ENCODE data around the gene SYT1.

SYT1 gene

DNA sequence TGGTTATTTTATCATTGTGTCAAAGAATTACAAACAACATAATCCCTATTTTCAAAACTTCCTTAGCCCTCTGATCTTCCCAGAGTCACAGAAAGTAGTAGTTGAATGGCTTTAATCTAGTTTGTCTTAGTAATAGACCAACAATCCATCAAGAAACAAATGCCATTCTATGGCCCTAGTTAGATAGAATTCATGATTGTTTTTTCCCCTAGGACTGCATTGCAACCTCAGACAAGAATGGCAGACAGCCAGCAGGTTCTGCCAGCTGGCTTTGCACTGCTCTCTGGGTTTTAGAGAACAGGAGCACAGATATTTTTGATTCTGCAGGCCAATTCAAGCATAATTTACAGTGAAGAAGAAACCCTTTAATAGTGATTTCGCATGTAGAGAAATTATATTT lies 33.8 kb downstream of the SYT1 start:
- DNase-seq, result peak; percentile 1

DNA sequence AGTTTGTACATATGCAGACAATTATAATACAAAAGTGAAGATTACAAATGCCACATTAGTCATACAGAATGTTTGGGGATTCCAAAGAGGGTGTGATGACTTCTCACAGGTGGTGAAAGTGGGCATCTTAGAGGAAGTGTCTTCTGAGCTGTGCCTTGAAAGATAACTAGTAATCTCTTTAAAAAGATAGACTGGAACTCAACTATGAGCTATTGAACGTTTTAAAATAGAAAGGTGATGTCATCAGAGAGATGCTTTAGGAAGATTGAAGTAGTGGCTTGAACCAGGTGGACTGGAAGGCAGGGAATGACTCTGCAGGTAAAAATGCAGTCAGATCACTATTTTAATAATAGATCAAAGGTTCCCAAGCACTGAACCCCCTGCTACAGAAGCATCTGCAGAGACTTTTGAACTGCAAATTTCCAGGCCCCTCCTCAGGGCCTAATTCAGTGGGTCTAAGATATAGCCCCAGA lies 50.3 kb downstream of the SYT1 start:
- no peak for DNase-seq

- peak; percentile 33 for DNase-seq
These were observed 52.4 kb downstream of the SYT1 start for GRCh38 chr12:78916845-78917480.

GRCh38 chr12:78917513-78917912 lies 52.9 kb downstream of the SYT1 start:
- DNase-seq, result no peak

DNA sequence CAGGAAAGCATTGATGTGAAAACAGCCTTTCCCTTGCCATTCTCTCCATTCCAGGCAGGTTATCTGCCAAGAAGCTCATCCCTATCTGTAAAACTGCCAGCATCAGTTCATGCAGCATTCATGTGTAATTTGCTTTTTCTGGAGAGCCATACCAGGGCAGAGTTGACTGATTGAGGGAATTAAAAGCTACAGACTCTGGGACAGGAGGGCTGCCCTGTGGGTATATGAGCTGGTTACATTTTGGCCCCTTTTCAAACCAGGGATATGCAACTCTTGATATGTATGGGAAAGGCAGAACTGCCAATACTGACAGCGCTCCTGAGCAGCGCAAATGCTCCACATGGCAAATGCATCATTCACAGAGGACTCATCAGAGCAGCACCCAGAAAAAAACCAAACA lies 53.7 kb downstream of the SYT1 start:
- no peak for DNase-seq

DNA sequence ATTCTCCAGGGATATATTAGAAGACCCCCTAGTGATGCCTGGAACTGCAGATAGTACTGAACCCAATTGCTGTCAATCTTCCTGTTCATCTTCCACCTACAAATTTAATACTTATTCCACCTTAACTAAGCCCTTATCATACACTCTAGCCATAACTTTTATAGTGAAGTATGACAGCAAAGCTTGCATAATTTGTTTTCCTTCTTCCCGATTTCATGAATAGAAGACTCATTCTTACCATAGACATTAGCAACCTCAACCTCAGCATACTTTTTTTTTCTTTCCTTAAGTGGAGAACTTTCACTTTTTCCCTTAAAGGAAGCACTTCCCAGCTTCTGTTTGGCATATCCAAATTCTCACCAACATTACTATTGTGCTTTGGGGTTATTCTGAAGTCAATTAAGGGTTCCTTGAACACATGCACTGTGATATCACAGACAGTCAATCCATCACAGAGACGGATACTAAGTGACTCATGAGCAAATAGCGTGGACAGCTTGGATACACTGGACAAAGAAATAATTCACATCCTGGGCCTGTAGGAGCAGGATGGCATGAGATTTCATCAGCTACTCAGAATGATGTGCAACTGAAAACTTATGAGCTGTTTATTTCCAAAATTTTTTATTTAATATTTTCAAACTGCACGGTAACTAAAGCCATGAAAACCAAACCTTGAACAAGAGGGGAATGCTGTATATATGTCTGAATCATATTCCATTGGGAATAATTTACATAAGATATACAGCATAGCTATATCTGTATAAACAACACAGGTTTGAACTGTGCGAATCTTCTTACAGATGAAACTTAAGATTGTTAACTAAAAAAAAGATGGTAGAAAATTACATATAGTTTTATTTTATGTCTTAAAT lies 63.9 kb downstream of the SYT1 start:
- peak; percentile 48 for DNase-seq

- no peak for DNase-seq
These were observed 64.5 kb downstream of the SYT1 start for GRCh38 chr12:78929075-78929418.

GRCh38 chr12:78931466-78931990 lies 67.0 kb downstream of the SYT1 start:
- DNase-seq, result no peak

GRCh38 chr12:78933014-78933413 lies 68.4 kb downstream of the SYT1 start:
- DNase-seq, result no peak

DNA sequence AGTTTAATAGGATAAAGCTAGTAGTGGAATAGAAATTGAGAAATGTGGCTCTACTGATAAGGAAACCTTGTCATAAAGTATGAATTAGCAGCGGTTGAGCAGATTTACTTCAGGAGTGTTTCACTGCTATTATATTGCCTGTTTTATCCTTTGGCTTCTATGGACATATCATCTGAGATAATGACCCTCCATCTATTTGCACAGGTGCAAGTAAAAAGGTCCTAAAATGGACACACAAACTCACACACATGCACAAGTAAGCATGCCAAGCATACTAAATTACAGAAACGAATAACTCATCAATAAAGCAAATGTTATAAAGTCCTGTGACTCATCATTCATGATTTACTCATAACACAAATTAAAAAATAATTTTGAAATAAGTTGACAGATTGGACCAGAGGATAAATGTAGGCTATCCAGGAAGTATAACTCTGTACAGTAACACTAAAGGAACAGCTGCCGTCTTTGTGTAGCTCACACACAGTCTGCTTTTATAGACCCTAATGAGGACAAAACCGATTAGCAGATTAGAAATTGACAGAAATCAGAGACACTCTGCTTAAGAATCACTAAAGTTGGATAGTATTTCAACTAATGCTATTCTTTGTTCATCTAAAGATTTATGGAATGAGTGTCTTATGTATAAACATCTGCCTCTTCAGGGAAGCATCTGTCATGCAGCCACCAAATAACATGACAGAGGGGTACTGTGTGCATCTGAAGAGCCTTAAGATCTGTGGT lies 73.9 kb downstream of the SYT1 start:
- DNase-seq, result no peak

DNA sequence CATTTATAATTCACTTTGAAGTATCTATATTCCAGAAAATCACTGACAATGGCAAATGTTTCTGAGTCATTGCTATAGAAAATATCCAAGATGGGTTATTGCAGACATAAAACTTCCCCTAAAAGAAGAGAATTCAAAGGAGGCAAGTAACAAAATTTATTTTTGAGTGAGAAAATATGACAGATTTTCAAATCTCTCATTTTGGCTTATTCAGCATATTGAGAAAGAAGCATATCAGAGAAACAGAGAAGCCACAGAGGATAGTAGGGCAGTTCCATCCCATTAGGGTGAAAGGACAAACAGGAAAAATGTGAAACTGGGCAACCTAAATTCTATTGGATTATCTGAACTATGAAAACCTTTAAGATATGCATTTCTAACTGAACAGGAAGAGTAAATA lies 85.0 kb downstream of the SYT1 start:
- DNase-seq, result no peak

GRCh38 chr12:78951803-78952551 lies 87.4 kb downstream of the SYT1 start:
- peak; percentile 2 for DNase-seq

DNA sequence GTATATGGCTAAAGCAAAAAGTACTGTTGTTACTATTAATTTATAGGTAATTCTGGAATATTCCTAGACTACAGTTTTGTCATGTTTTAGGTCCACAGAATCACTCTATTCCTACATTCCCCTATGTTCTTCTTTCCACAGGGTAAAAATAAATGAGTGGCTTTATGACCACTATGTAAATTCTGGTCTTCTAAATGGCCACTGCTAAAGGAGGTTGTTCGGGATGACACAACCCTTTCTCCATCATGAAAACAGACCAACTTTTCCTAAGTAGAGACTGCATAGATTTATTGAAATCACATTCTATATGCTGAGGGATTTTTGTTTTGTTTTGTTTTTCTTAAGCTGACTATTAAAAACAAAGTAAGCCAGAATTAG lies 88.0 kb downstream of the SYT1 start:
- no peak for DNase-seq

- no peak for DNase-seq
These were observed 94.4 kb downstream of the SYT1 start for GRCh38 chr12:78958941-78959340.

DNA sequence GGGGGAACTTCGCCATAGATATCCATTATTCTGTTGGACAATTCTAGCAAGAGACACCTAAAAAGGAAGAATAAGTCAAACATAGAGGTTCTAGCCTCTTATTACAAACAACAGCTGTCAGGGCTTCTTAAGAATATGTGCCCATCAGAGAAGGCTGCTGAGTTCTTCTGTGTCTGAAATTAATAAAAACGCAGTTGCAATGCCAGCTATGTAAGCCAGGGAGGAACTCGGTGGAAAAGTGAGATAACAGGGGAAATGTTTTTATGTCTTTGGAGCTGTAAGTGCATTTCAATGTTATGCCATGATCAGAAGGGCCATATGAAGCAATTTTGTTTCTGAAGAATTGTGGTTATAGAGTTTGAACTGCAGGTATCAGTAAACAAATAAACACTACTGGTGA lies 95.0 kb downstream of the SYT1 start:
- DNase-seq, result no peak

- DNase-seq, result no peak
These were observed 96.6 kb downstream of the SYT1 start for GRCh38 chr12:78961171-78961570.

DNA sequence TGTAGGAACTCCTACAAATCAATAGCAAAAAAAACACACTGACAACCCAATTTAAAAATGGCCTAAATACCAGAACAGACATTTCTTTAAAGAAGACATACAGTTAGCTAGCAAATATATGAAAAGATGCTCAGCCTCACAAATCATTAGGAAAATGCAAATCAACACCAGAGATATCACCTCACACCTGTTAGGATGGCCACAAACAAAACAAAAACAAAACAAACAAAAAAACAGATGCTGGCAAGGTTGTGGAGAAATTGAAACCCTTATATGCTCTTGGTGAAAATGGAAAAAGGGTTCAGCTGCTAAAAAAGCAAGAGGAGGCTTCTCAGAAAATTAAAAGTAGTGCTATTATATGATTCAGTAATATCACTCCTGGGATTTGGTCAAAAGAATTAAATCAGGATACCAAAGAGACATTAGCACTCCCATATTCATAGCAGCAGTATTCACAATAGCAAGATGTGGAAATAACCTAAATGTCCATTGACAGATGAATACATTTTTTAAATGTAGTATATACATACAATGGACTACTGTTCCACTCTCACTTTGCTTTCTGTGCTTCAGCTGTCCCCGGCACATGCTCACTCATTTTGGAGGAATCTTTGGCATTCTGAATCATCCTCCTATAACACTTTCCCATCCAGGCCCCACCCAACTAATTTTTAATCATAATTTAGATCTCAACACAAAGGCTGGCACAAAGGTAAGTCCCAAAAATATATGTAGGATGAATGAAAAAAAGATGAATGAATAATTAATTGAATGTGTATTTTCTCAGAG lies 99.1 kb downstream of the SYT1 start:
- DNase-seq, result peak; percentile 30

DNA sequence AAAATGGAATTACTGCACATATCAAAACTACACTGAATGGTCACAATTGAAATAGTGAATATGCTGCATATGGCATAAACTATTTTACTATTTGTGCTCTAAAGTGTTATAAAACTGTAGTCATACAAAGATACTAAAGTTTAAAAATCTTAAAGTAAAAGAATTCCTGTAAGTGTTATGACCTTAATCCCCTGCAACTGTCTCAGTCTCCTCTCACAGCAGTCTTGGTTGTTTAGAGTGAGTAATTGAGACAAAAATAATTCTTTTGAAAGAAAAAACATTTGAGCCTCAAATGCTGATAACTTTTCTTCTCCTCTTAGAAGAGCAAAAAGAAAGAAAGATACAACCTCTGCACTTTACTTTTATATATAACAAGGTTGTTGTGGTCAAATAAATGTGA lies 99.9 kb downstream of the SYT1 start:
- no peak for DNase-seq

DNA sequence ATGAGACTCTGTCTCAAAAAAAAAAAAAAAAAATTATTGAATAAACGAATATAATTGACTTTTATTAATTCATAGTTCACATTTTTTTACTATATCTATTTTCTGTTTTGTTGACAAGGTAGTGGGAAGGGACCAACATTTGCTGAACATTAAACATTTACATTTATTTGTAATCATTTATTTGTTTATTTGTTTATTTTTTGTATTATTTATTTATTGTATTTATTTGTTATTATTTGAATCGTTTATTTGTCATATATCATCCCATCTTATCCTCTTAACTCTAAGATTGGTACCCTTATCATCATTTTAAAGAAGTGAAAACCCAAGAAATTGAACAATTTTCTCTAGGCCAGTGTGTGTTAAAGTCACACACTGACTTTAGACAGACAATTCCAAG lies 101.5 kb downstream of the SYT1 start:
- no peak for DNase-seq

DNA sequence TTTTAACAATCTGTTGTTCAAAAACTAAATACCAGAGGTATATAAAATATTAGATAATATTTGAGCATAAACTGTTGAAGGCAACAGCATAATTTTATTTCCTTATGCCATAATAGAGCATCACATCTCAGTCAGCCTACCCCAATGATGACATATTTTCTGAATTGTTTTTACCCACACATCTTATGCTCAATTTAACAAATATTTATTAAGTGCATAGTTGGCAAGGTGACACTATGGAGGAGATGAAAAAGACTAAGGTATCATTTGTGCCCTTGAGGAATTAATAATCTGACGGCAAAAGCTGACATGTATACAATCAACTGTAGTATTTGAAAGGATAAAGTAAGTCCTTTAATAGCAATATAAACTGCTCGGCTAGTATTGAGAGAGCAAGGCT lies 102.4 kb downstream of the SYT1 start:
- DNase-seq, result no peak

DNA sequence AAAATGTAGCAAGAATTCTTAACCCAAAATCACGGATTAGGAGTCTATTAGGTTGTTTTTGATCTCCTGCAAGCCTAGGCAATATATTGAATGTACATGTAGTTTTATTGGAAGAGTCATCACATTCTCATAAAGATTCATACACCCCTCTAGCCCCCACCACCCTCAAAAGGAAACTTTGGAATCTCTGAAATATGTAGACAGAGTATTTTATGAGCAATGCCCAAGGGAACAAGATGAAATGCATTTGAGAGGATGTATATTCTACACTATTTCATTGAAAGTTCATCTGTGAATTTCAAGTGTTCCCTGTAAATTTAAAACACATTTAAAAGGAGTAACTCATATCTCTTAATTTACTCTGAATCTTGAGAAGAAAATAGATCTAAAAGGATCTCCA lies 103.7 kb downstream of the SYT1 start:
- peak; percentile 27 for DNase-seq

- no peak for DNase-seq
These were observed 105.5 kb downstream of the SYT1 start for GRCh38 chr12:78970041-78970440.

All from fibroblast of skin of right quadriceps (primary cell).